ENCODE measurements around the gene LCE1D. TPM values are rescaled to one million over a fixed set of nuclear protein-coding genes. Genes with fewer than 3 reads are reported as not detected.

The LCE1D gene
- total RNA-seq, 3 donors from 2014 or later, result not detected

DNA sequence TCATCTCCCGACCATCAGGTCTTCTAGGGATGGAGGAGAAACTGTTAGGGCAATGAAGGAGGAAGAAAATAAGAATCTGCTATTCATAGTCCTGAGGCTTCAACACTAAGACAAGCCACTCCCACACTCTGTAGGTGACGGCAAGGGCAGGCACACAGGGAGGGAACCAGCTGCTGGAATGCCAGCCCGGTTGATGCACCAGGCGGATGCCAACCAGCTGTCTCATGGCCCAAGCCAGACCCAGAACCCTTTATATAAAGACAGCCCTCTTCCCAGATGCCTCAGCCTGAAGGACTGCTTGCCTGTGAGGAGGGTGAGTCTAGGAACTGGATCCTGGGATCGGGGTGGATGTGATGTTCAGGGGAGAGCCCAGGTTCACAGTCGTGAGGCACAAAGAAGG, 38.8 kb upstream of the LCE1D start, which contains the start of gene KPRP:
KPRP (plus strand) TSS at position 279 of the 400 bp plus-strand sequence. CDS start 1,564 bp downstream, outside the sequence.
- no peaks in the 10 kb centered on the region for H3K4me1 ChIP-seq
- H3K27me3 ChIP-seq, result peaks cover 0 to 3% of the 10 kb centered on the region in 2 donors
- H3K9me3 ChIP-seq, result no peaks in the 10 kb centered on the region
- intact Hi-C loops (cut with DNase I; ENCODE audit: low total_unique reads), result no loop called here
- TF ChIP-seq POLR2A (IDR thresholded peaks at IDR 0.05) (no peak), POLR2AphosphoS5 (IDR thresholded peaks at IDR 0.05) (no peak)
- TF ChIP-seq, protein P1, sequence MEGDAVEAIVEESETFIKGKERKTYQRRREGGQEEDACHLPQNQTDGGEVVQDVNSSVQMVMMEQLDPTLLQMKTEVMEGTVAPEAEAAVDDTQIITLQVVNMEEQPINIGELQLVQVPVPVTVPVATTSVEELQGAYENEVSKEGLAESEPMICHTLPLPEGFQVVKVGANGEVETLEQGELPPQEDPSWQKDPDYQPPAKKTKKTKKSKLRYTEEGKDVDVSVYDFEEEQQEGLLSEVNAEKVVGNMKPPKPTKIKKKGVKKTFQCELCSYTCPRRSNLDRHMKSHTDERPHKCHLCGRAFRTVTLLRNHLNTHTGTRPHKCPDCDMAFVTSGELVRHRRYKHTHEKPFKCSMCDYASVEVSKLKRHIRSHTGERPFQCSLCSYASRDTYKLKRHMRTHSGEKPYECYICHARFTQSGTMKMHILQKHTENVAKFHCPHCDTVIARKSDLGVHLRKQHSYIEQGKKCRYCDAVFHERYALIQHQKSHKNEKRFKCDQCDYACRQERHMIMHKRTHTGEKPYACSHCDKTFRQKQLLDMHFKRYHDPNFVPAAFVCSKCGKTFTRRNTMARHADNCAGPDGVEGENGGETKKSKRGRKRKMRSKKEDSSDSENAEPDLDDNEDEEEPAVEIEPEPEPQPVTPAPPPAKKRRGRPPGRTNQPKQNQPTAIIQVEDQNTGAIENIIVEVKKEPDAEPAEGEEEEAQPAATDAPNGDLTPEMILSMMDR (IDR thresholded peaks at IDR 0.05), result no peak
- no peak within 1 kb of the TSS for H3K27ac ChIP-seq
- H3K4me3 ChIP-seq, result no peak within 1 kb of the TSS
- H3K36me3 ChIP-seq, result no peaks in the 10 kb centered on the region
- no peak for DNase-seq (ENCODE audit: low spot score in 2 of 2)

DNA sequence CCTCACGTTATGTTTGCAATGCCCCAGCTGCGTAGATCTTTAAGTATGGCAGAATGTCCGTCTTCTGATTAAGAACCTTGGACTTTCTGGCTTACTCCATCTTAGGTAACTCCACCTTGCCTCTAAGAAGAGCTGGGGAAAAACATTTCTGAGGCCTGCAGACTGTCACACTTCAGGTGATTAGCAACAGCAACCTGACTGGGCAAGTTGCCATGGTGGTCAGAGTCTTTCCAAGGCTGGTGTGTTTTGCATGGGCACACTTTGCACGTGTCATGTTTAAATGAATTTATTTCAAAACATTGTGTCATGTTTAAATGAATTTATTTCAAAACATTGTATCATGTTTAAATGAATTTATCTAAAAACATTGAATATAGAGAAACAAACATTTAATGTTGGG, 37.9 kb upstream of the LCE1D start:
- Histone ChIP-seq H3K9me3 (no peaks in the 10 kb centered on the region), H3K27ac (no peak overlapping the region), H3K4me1 (no peaks in the 10 kb centered on the region), H3K27me3 (peaks cover 0 to 3% of the 10 kb centered on the region in 2 donors), H3K36me3 (no peaks in the 10 kb centered on the region), H3K4me3 (no peak overlapping the region)
- TF ChIP-seq, protein P1 (IDR thresholded peaks at IDR 0.05), result no peak
- TF ChIP-seq POLR2AphosphoS5 (IDR thresholded peaks at IDR 0.05), result no peak
- TF ChIP-seq POLR2A (IDR thresholded peaks at IDR 0.05), result no peak
- no peak for DNase-seq (ENCODE audit: low spot score in 2 of 2)
- intact Hi-C loops (cut with DNase I; ENCODE audit: low total_unique reads), result no loop called here

DNA sequence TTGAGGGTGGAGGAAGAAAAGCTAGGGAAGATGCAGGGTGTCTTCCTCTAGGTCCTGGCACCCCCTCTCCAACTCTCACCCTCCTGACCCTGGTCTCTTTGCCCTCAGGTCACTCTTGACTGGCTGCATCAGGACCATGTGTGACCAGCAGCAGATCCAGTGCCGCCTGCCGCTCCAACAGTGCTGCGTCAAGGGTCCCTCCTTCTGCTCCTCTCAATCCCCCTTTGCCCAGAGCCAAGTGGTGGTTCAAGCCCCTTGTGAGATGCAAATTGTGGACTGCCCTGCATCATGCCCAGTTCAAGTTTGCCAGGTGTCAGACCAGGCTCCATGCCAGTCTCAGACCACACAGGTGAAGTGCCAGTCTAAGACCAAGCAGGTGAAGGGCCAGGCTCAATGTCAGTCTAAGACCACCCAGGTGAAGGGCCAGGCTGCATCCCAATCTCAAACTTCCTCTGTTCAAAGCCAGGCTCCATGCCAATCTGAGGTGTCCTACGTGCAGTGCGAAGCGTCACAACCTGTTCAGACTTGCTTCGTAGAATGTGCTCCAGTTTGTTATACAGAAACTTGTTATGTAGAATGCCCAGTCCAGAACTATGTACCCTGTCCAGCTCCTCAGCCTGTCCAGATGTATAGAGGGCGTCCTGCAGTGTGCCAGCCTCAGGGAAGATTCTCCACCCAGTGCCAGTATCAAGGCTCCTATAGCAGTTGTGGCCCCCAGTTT, 36.9 kb upstream of the LCE1D start:
- Histone ChIP-seq H3K9me3 (no peaks in the 10 kb centered on the region), H3K36me3 (no peaks in the 10 kb centered on the region), H3K4me3 (no peak overlapping the region), H3K27me3 (peaks cover 0 to 3% of the 10 kb centered on the region in 2 donors), H3K4me1 (no peaks in the 10 kb centered on the region), H3K27ac (no peak overlapping the region)
- no peak for DNase-seq (ENCODE audit: low spot score in 2 of 2)
- TF ChIP-seq POLR2A (IDR thresholded peaks at IDR 0.05) (no peak), POLR2AphosphoS5 (IDR thresholded peaks at IDR 0.05) (no peak)
- TF ChIP-seq, protein P1 (IDR thresholded peaks at IDR 0.05), result no peak
- intact Hi-C loops (cut with DNase I; ENCODE audit: low total_unique reads), result no loop called here

DNA sequence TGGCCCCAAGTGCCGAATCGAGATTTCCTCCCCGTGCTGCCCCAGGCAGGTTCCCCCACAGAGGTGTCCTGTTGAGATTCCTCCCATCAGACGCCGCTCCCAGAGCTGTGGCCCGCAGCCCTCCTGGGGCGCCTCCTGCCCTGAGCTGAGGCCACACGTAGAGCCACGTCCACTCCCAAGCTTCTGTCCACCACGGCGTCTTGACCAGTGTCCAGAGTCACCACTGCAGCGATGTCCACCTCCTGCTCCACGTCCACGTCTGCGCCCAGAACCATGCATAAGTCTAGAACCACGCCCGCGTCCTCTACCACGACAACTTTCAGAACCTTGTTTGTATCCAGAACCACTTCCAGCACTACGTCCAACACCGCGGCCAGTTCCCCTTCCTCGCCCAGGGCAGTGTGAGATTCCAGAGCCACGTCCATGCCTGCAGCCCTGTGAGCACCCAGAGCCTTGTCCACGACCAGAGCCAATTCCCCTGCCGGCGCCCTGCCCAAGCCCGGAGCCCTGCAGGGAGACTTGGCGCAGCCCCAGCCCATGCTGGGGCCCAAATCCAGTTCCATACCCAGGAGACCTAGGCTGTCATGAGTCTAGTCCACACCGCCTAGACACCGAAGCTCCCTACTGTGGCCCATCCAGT, 35.9 kb upstream of the LCE1D start:
- TF ChIP-seq, protein P1 (IDR thresholded peaks at IDR 0.05), result no peak
- no peak for TF ChIP-seq POLR2AphosphoS5 (IDR thresholded peaks at IDR 0.05)
- TF ChIP-seq POLR2A (IDR thresholded peaks at IDR 0.05), result no peak
- Histone ChIP-seq H3K4me1 (no peaks in the 10 kb centered on the region), H3K9me3 (no peaks in the 10 kb centered on the region), H3K27ac (no peak overlapping the region), H3K4me3 (no peak overlapping the region), H3K36me3 (no peaks in the 10 kb centered on the region), H3K27me3 (no peaks in the 10 kb centered on the region)
- intact Hi-C loops (cut with DNase I; ENCODE audit: low total_unique reads), result no loop called here
- no peak for DNase-seq (ENCODE audit: low spot score in 2 of 2)

DNA sequence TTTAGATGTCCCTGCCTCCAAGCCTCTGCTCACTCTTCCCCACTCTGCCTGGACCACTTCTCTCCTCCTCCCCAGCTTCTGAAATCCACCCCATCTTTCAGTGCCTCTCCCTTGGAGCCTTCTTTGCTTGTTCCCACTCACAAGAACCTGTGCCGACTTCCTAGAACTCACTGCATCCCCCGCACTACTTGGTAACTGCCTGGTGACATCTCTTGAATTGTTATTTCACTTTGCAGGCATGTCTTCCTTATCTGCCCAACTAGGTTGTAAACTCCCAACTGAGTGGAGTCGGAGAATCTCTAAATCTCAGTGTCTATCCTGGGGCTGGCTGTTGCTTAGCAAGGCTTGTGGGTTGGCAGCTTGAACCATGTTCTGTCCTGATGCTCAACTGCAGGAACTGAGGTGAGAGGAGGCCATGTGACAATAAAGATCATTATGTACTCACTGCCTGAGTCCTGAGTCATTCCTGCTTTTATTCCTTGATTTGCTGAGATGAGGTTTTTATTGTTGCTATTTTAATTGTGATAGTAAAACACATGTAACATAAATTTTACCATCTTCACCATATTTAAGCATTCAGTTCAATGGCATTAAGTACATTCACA, 34.8 kb upstream of the LCE1D start:
- intact Hi-C loops (cut with DNase I; ENCODE audit: low total_unique reads), result no loop called here
- no peaks in the 10 kb centered on the region for H3K4me1 ChIP-seq
- no peak overlapping the region for H3K4me3 ChIP-seq
- no peaks in the 10 kb centered on the region for H3K36me3 ChIP-seq
- no peaks in the 10 kb centered on the region for H3K27me3 ChIP-seq
- no peak for DNase-seq (ENCODE audit: low spot score in 2 of 2)
- H3K27ac ChIP-seq, result no peak overlapping the region
- TF ChIP-seq, protein P1 (IDR thresholded peaks at IDR 0.05), result no peak
- TF ChIP-seq POLR2A (IDR thresholded peaks at IDR 0.05), result no peak
- TF ChIP-seq POLR2AphosphoS5 (IDR thresholded peaks at IDR 0.05), result no peak
- H3K9me3 ChIP-seq, result no peaks in the 10 kb centered on the region

Measured in breast epithelium (tissue), 4 donors.